NCI-H82 treated with DMSO at 0.1 percent for 48 hours (cell line): Measurements from ENCODE around the gene LRRN4.
"Not testable (repeated sequence)": the region's sequence is repeated elsewhere in the genome, so short reads cannot be mapped to it uniquely, and the experiment has no call there.

ENCODE experiments used
- DNase-seq: peaks from one replicate; lab custom pipeline; 2025; ENCODE audit not compliant: unreplicated experiment; lab: John Stamatoyannopoulos, UW

LRRN4 gene

DNA sequence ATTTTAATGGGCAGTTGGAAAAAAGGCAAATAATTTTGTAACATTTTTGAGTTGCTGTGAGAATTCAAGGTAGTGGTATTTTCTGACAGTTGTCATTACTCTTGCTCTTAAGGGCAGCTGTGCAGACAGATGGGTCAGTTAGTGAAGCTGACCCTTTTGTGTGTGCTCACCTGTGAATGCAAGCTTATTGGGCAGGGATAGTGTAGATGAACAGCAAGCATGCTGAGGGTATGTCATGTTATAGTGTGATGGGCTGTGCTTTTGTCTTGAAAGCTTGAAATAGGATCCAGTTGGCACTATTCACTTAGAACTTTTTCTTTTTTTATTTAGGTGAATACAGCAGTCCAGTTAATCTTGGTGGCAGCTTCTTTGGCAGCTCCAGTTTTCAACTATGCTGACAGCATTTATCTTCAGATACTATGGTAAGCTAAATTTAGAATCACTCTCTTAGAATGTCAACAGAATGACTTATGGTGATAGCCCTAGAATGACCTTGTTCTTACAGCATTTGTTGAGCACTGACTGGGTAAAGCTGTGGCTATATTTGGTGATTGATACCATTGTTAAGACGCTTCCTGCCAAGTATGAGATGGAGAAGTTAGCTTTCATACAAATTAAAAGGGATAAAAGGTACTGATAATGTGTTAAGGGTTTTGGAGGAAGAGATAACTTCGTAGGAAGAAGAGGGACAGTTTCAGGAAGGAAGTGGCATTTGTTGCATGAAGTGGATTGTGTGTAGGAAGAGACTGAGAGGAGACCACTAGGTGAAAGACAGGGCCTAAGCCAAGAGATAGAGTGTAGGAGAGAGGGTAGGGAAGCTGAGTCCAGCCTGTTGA is 19.5 kb downstream of the LRRN4 start:
- DNase-seq: no peak

DNA sequence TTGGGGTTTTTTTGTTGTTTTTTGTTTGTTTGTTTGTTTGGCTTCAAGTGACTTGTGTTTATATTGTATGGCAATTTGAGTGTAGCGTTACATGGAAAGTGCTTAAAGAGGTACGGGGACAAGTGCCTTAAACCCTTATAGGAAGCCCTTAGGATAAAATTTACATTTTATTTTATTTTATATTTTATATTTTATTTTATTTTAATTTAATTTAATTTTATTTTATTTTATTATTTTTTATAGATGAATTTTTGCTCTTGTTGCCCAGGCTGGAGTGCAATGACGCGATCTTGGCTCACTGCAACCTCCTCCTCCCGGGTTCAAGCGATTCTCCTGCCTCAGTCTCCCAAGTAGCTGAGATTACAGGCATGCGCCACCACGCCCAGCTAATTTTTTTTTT is 21.0 kb downstream of the LRRN4 start:
- DNase-seq: not testable (repeated sequence)

DNA sequence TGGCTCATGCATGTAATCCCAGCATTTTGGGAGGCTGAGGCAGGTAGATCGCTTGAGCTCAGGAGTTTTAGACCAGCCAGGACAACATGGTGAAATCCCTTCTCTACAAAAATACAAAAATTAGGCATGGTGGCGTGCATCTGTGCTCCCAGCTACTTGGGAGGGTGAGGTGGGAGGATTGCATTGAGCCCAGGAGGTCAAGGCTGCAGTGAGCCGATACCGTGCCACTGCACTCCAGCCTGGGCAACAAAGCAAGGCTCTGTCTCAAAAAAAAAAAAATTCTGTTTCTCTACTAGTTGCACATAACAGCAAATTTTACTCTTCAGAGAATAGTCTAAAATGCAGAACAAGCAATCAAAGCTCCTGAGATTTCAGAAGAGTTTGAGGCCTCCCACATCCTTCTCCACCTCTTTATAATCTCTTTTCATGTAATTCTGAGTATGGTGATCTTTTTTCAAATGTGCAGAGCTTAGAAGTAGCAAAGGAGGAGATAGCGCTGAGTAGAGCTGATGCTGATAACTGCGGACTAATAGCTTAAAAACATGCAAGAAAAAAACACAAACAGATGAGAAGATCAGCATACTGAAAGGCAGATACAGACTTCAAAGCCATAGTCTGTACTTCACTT is 23.3 kb downstream of the LRRN4 start:
- DNase-seq: no peak

DNA sequence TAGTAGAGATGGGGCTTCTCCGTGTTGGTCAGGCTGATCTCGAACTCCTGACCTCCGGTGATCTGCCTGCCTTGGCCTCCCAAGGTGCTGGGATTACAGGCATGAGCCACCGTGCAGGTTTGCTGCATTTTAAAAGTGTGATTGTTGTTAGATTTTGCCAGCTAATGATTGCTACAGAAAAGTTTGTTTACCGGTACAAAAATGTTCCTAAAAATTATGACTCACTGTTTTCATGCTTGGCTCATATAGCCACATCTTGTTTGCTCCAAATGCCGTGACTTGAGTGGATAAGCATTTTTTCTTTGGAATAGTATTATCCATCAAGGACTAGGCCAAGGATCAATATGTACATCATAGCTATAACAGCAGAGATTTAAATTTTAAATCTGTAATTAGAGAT is 24.3 kb downstream of the LRRN4 start:
- no peak for DNase-seq

DNA sequence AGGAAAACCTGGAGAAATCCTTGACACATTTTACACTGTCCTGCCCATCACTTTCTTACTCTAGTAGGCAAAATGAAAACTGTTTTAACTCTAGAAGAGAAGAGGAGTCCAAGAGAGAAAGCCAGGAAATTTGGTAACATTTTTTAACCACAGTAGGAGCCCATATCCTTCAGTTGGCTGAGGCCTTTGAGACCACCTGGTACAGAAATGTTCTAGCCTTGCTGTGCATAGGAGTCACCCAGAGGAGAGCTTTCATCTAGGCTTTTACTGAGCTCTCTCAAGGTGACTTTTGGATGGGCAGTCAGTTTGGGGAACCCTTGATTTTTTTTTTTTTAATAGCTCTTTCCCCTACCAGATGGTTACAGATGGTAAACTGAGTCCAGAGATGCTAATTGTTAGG is 25.0 kb downstream of the LRRN4 start:
- DNase-seq: no peak

DNA sequence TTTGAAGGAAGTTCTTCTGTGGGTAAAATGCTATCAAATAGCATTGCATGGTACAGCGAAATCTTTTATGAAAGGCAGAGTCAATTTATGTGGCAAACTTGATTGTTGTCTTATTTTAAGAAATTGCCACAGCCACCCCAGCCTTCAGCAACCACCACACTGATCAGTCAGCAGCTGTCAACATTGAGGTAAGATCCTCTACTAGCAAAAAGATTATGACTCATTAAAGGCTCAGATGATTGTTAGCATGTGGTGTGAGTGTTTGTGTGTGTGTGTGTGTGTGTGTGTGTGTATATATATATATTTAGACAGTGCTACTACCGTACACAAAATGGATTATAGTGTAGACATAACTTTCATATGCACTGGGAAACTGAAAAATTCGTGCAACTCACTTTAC is 27.8 kb downstream of the LRRN4 start:
- peak; percentile 55 for DNase-seq

DNA sequence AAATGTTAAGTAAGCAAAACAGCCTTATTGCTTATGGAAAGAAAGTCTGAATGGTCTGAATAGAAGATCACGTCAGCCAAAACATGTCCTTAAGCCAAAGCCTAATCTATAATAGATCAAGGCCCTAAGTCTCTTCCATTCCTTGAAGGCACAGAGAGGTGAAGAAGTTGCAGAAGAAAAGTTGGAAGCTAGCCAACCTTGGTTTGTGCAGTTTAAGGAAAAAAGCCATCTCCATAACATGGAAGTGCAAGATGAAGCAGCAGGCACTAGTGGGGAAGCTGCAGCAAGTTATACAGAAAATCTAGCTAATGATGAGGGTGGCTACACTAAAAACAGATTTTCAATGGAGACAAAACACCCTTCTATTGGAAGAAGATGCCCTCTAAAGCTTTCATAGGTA is 29.1 kb downstream of the LRRN4 start:
- DNase-seq: no peak

DNA sequence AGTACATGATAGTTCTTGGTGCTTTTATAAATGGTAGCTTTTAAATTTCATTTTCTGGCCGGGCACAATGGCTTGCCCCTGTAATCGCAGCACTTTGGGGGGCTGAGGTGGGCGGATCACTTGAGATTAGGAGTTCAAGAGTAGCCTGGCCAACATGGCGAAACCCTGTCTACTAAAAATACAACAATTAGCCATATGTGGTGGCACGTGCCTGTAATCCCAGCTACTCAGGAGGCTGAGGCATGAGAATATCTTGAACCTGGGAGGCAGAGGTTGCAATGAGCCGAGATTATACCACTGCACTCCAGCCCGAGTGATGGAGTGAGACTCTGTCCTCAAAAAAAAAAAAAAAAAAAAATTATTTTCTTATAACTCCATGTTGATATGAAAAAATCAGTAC is 36.0 kb downstream of the LRRN4 start:
- DNase-seq: no peak

DNA sequence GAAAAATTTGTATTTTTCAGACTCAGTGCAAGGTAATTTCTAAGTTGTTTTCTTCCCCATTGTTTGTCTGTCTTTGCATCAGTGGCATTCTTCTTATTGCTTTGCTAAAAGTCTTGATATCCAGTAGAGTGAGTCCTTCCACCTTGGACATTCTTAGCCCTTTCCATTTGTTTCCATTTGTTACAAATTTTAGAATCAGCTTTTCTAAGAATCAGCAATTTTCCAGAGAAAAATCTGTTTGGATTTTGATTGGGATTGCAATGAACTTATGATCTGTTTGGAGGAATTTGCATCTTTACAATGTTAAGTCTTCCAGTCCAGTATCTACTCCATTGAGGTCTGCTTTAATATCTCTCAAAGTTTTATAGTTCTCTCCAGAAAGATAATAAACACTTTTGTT is 36.4 kb downstream of the LRRN4 start:
- no peak for DNase-seq

DNA sequence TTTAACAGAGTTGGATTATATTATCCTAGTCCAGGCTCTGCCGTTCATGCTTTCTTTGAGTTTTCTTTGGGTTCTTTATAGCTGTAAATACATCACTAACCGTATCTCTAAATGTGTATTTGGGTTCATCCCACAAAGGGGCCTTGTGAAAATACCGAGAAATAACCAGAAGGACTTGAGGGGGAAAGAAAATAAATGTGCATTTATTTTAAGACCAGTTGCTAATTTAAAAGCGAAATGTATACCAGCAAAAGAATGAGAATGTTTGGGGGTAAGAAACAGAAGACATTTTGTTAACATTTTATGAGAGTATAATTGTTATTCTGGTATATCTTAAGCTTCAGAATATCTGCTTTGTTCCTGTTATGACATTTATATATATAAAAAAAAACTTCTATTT is 38.9 kb downstream of the LRRN4 start:
- no peak for DNase-seq

DNA sequence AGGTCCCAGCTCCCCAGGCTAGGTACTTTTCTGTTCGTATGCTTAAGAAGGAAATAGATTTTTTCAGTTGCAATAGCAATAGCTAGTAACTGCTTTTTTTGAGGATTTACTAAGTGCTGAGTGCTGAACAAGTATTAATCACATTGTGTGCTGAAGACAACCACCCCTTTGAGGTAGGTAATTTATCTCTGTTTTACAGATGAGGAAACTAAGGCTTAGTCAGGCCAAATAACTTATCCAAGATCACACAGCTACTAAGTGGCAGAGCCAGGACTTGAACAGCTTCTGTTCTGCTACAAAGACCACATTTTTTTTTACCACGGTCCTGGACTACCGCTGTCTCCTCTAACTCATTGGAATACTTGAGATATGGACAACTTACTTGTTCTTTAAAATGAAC is 39.8 kb downstream of the LRRN4 start:
- no peak for DNase-seq

DNA sequence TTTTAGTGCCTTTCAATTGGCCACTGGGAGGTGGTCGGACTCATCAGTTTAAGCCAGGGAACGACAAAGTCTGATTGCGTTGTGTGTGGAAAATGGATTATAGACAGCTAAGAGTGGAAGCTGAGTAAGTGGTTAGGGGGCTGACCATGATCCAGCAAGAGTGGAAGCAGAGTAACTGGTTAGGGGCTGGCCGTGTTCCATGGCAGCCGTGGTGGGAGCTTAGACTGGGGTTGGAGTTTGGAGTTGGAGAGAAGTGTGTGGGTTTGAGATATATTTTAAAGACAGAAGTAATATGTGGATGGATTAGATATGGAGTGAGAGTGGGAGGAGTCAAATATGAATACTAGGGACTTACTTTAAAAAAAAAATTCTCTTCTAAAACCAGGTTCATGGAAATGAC is 41.7 kb downstream of the LRRN4 start:
- no peak for DNase-seq

DNA sequence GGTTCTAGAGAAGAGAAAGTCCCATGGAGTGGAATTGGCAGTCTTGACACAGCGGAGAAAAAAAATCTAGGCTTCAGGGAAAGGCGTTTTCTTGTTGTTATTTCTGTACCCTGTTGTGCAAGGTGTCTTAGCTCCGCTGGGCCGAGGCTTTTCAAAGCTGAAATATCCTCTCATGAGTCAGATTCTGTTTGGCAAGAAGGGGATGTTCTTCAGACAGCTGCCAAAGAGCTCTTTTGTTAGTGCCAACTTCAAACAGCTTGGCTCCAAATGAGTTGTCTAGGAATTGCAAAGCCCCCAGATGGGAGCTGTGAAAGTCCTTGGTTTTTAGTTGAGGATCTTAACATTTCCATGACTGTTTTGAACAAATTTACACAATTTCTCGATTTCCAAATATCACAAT is 45.6 kb downstream of the LRRN4 start:
- no peak for DNase-seq

DNA sequence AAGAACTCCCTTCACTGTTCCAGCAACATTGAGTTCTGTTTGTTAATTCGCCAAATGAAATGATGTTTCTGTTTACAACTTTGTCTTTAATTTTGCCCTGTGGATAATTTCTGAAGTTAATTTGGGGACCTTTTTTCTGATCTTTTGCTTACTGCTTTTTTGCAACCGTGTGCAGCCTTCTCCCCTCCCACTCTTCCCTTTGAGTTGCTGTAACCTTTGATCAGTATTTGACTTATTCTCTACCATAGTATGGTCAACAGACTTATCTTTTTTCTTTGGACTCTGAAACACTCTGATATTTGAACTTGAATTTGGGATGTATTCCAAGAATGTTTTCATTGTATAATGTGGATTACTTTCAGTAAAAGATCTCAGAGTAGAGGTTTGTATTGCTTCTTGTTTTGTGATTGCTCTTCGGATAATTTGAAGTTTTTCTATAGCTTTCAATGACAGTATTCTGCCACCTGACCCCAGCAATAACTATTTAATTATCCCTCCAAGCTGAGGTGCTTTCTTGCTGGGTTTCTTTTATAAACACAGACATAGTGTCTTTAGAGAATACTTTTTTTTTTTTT is 46.2 kb downstream of the LRRN4 start:
- DNase-seq: no peak

DNA sequence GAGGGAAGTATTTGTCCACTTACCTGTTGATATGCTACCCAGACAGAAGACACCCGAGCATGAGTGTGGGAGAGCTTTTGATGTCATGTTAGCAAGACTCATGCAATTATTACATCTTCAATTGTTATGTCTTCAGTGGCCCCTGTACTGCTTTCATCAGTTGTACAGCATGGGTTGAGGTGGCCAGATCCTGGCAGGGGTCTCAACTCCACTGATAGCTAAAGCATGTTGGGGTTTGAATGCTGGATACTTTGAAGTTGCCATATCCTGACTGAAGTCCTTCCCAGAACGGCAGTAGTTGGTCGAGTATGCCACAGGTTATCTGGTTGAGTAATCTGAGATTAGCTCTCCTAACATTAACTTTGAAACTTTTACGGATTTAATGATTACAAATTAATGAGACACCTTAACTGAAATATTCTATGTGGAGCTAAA is 46.7 kb downstream of the LRRN4 start:
- DNase-seq: no peak

DNA sequence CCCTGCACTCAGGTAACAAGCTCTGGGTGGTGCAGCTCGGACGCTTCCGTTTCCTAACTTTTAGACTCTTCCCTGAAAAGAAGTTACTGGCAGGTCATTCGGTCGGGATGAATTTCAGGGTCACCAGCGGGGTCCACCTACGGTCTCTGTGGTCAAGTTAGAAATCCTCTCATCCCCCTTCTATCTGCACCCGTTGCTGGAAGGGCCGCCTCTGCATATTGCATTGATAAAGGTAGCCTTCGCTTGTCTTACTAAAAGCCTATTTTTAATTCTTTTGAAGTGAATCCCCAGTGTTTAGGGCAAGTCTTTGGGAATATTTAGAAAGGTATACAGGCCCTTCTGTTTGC is 47.3 kb downstream of the LRRN4 start:
- DNase-seq: no peak

DNA sequence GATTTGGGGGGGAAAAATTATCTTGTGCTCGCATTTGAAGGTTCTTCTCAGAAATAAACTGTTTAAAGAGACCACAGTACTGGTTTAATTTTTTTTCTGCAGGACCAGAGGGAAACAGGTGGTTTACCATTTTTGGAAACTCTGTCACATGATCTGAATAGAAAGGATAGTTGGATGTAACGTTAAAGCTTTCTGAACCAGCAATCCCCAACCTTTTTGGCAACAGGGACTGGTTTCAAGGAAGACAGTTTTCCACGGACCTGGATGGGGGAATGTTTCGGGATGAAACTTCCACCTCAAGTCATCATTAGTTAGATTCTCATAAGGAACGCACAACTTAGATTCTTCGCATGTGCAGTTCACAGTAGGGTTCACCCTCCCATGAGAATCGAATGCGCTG is 53.0 kb downstream of the LRRN4 start:
- DNase-seq: no peak

DNA sequence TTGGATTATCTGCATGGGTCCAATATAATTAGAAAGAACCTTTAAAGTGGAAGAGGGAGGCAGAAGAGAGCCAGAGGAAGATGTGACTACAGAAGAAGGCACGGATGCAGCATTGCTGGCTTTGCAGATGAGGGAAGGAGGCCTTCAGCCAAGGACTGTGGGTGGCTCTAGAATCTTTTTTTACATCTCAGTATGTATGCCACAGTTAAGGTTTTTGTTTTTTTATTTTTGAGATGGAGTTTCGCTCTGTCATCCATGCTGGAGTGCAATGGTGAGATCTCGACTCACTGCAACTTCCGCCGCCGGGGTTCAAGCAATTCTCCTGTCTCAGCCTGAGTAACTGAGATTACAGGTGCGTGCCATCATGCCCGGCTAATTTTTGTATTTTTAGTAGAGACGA is 54.1 kb downstream of the LRRN4 start:
- no peak for DNase-seq

DNA sequence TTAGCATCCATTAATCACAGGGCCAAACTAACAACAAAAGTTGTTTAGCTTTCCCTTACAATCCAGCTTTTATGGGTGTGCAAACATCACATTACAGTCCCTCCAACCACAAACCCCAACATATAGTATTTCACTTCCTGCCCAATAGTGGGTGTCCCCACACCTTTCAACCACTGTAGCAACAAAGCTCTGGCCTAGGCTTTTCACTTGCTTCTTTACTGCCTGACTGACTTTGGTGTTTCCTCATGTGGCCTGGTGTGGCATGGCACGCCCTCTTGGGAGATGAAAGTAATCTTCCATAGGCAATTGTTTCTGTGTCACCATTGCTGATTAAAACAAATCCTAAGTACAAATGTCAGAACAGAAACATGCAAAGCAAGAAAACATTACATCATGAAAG is 57.1 kb downstream of the LRRN4 start:
- no peak for DNase-seq

DNA sequence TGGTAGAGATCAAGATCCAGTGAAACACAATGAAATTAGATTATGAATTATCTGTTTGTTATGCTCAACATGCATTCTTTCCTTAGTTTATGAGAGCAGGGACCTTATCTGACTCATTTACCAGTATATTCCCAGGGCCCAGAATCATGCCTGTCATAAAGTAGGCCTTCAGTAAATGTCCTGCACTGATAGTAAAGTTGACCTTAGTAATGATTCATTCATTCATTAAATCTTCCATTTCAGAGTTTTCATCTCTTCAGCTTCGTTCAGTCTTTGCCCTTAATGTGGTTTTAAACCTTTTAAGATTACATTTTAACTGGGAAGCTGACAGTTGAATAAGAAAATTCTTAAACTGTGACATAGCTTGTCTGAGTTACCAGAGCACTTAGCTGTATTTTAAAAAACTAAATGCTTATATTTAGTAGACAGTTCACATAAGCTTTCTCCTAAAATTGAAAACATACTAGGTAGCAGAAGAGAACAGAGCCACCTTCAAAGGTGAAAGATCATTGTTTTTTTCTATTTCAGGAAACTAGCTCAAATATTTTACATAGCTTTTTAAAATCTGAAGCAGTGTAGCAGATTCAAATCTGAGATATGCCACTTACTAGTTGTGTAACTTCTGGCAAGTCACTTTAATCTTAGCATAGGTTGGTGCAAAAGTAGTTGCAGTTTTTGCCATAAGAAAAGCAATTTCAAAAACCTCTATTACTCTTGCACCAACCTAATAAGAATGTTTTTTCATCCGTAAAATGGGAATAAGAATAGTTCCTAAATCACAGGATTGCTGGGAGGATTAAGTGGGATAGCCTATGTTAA is 62.0 kb downstream of the LRRN4 start:
- DNase-seq: no peak

DNA sequence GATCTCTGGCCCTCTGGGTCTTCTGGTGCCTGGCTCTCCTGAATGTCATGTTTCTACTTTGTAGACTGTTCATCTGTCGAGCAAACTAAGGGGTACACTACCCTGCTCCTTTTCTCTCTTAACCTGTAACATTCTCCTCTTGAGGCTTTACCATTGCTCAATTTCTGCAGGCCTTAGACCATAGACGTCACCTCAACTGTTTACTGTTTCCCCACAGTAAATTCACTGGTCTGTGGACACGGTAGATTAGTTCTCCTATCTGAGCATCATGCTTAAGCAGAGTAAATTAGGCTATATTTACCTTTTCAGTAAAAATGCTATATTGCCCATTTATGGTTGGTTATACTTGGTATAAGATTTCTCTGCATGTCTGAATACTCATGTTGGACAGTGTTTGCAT is 62.9 kb downstream of the LRRN4 start:
- DNase-seq: no peak
